Stimulated activated CD8-positive, alpha-beta memory T cell treated with anti-CD3 and anti-CD28 coated beads, Interleukin-4, amount 100 ng/mL, for 4 hours (primary cell): ENCODE data around the gene SLC24A1.

Experiments
- DNase-seq, 2 donors: peaks; one replicate each; pipeline ENCODE4 v3.0.0-alpha.2; 2020; ENCODE audit warnings: low read depth in 2 of 2, low spot score in 1 of 2

Gene SLC24A1

DNA sequence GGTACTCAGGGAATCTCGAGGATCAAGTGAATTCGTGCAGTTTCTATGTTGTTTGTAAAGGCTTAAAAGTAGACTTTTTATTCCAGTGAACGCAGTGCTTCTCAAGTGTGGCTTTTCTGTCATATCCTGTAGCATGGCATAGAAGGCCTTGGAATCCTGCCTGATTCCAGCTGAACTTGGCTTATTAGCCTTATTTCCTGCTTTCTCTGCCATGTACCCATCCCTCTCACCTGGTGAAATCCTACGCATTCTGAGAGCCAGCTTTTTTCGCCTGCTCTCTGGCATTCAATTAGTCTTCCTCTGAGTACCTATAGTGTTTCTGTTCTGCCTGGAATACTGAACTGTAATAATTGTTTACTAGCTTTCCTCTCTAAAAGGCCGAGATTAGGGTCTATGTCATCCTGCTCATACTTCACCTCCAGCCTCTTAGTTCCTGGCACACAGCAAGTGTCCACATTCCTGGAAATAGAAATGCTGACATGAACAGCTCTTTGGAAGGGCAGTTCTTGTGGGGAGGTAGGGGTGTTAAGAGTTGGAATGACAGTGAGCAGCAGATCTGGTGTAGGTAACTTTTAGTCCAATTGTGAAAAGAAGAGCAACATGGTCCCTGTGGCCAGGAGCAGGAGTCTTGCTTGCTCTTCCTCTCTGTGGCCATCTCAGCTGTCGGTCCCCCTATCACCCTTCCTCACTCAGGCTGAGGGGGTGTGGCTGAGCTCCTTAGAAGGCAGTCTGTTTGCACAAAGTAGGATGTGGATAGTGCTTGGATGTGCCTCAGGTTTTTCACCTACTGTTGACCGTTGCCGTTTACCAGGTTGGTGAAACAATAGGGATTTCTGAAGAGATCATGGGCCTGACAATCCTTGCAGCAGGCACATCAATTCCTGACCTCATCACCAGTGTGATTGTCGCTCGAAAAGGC, 30.4 kb downstream of the SLC24A1 start:
- no peak for DNase-seq

DNA sequence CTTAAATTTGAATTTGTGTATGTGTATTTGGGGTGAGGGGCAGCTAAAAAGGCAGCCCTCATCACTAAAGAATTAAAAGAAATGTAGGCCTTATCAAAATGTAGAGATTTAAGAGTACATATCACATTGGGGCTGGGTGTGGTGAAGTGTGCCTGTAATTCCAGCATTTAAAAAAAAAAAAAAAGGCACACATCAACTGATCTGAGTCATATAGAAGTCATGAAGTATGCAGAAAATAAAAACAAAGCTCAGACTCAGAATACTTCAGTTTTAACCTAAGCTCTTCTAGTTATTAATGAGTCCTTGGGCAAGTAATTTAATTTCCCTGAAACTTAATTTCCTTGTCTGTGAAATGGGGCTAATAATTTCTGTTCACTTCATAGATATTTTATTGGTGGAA, 31.6 kb downstream of the SLC24A1 start:
- no peak for DNase-seq

DNA sequence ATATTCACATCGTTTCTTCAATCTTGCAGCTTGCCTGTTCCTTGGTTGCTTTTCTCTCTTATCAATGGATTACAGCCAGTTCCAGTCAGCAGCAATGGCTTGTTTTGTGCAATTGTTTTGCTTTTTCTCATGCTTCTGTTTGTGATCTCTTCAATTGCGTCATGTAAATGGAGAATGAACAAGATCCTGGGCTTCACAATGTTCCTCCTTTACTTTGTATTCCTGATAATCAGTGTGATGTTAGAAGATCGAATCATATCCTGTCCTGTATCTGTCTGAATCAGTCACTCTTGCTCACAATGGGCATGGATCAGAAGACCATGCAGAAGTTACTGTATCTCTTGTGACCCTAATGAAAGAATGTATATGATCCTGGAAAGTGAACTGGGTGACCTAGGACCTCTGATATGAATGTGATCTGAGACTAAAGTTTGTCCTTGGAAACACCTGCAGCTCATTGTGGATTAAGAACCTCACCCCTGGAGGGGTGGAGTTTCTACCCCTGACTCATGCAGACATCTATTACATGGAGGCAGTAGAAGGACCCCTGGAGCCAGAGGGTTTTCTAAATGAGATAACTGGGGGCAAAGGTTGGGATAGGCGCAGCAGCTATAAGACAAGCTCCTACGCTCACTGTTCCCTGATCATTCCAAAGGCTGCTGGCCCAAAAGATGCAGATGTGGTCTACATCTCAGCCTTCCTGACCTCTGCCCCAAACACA, 32.2 kb downstream of the SLC24A1 start:
- DNase-seq: no peak

DNA sequence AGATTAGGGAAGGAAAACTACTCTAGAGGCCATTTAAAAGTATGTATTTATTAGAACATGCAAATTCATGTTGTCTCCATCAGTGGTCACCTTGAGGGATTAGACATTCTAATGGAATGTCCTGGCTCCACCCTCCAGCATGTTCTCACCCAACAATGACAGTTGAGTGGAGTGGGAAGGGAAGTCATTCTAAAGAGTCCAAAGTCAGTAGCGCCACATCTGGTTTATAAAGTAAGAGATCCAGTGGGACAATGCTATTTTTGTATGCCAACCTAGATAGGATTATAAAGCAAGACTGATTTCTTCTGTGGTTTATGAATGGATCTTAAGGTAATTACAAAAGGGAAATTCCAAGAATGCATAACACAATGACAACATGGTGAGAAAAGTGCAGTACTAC, 33.3 kb downstream of the SLC24A1 start:
- DNase-seq: no peak

- DNase-seq: no peak
Measured at GRCh38 chr15:65655457-65655856, 33.7 kb downstream of the SLC24A1 start.

DNA sequence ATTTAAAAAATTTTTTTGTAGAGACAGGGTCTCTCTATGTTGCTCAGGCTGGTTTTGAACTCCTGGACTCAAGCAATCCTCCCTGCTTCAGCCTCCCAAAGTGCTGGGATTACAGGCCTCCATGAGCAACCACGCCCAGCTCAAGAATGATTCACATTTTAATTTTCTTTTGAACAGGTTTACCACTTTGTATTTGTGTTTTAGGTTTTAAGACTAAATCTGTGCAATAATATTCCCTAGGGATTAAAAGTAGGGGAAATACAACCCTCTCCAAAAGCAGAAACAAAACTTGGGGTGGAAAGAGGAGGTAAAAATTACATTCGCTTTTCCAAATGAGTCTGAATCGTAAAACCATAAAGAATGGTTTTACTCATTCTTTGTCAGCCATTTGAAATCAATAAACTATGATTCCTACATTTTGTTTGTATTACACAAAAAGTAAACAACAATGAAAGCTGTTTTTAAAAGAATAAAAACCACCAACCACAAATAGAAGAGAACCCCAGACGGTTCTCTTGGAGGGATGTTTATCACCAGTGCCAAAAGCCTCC, 37.8 kb downstream of the SLC24A1 start:
- DNase-seq: no peak

GRCh38 chr15:65660927-65661326, 39.2 kb downstream of the SLC24A1 start:
- no peak for DNase-seq

DNA sequence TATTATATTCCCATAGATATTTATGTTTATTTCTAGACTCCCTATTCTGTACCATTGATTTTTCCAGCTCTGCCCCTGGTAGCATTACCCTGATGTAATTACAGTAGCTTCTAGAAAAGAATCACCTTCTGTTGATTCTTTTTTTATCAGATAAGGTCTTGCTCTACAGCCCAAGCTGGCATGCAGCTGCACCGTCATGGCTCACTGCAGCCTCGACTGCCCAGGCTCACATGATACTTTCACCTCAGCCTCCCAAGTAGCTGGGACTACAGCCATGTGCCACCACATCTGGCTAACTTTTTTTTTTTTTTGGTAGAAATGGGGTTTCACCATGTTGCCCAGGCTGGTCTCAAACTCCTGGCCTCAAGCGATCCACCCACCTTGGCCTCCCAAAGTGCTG, 41.8 kb downstream of the SLC24A1 start:
- no peak for DNase-seq

GRCh38 chr15:65666257-65666656, 44.5 kb downstream of the SLC24A1 start:
- no peak for DNase-seq

- DNase-seq: no peak
Measured at GRCh38 chr15:65675551-65675950, 53.8 kb downstream of the SLC24A1 start.

GRCh38 chr15:65676123-65676522, 54.4 kb downstream of the SLC24A1 start:
- DNase-seq: no peak

DNA sequence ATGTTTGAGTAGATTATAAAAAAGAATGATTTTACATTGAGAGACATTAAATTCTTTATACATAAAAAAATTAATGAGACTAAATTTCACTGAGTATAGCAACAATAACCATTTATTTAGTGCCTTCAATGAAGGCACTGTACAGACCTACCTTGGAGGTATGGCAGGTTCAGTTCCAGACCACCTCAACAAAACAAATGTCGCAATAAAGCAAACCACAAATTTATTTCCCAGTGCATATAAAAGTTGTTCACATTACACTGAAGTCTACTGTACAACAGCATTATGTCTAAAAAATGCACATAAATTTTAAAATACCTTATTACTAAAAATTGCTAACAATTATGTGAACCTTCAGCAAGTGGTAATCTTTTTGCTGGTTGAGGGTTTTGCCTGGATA, 58.8 kb downstream of the SLC24A1 start:
- DNase-seq: no peak

- no peak for DNase-seq
Measured at GRCh38 chr15:65682404-65682911, 60.7 kb downstream of the SLC24A1 start.

DNA sequence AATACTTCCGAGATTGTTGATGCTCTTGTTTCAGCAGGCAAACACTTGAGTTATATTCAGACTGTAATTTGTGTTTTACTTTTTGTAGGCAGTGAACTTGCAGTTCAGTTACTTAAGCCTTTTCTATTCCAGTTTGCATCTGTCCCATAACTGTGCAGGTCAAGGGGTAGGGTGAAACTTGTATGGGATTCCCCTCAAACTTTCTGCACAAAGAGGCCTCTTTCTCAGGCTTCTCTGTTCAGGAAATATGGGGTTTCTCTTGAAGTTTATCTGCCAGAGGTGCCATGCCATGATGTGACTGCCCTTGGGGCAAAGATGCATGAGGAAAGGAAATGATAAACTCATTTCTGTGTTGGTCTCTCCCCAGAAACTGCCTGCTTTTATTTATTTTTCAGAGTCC, 66.7 kb downstream of the SLC24A1 start:
- no peak for DNase-seq

DNA sequence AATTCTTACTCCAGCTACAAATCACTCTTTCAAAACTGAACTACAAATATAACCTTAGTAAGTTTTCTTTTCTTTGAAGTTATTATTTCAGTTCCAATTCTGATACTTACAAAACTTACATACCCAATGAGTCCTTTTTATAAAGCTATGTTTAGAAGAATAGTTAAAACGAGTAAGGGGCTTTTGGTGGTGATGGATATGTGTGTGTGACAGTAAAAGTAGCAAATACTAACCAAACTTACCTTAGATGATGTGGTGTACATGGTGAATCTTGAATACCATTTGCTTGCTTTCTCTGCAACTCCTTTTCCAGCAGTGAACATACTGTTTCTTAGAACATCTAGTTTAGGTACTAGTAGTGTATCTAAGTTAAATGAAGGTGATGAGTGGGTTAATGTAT, 68.4 kb downstream of the SLC24A1 start:
- no peak for DNase-seq

- no peak for DNase-seq
Measured at GRCh38 chr15:65690778-65691177, 69.0 kb downstream of the SLC24A1 start.

GRCh38 chr15:65695081-65695480, 73.3 kb downstream of the SLC24A1 start:
- no peak for DNase-seq
